Neutrophil (primary cell): ENCODE results near the gene CEACAM6.

Experiments used
- H3K27ac ChIP-seq: fragments of 200-600 bp; sonication (generic); 2 replicates; pipeline ENCODE4 v1.5.1; 2016; ENCODE audit warnings: mild to moderate bottlenecking, moderate library complexity
- H3K27me3 ChIP-seq: fragments of 200-600 bp; sonication (generic); 2 replicates; pipeline ENCODE4 v1.6.0; 2016; ENCODE audit warnings: mild to moderate bottlenecking
- H3K36me3 ChIP-seq: fragments of 200-600 bp; sonication (generic); 2 replicates; pipeline ENCODE4 v1.5.1; 2017
- H3K4me1 ChIP-seq, 2 experiments: fragments of 200-600 bp in 1 of 2; sonication (generic) in 1 of 2; 1 replicate in 1 of 2; 2 replicates in 1 of 2; pipeline versions ENCODE4 v1.5.1 to v1.6.1; 2013 to 2016; ENCODE audit warnings: low read depth in 1 of 2, low read length in 1 of 2, mild to moderate bottlenecking in 1 of 2, moderate library complexity in 1 of 2; ENCODE audit not compliant: control insufficient read depth in 1 of 2, insufficient read depth in 1 of 2
- H3K4me3 ChIP-seq, 2 experiments: fragments of 200-600 bp in 1 of 2; sonication (generic) in 1 of 2; 1 replicate in 1 of 2; 2 replicates in 1 of 2; pipeline ENCODE4 v1.5.1; 2013 to 2016; ENCODE audit warnings: low read depth in 1 of 2, low read length in 1 of 2, mild to moderate bottlenecking in 1 of 2, moderate library complexity in 1 of 2
- H3K9me3 ChIP-seq: fragments of 200-600 bp; sonication (generic); 2 replicates; pipeline ENCODE4 v1.5.1; 2016
- CTCF ChIP-seq: fragments of 200-600 bp; sonication (generic); IDR thresholded peaks from 2 replicates; pipeline ENCODE4 v1.5.1; 2016; ENCODE audit warnings: antibody characterized with exemption

The CEACAM6 gene

GRCh38 chr19:41815301-41815700 lies 60.0 kb downstream of the CEACAM6 start:
- peak overlapping the region; percentile 100 for H3K27ac ChIP-seq
- peaks cover 28% of the 10 kb centered on the region for H3K36me3 ChIP-seq
- TF ChIP-seq CTCF: no peak
- no peak overlapping the region for H3K4me3 ChIP-seq
- no peaks in the 10 kb centered on the region for H3K27me3 ChIP-seq
- H3K9me3 ChIP-seq: no peaks in the 10 kb centered on the region
- peaks cover 55 to 65% of the 10 kb centered on the region in 2 experiments for H3K4me1 ChIP-seq

- H3K4me1 ChIP-seq: peaks cover 52 to 57% of the 10 kb centered on the region in 2 experiments
- no peak for TF ChIP-seq CTCF
- H3K36me3 ChIP-seq: peaks cover 17% of the 10 kb centered on the region
- H3K4me3 ChIP-seq: no peak overlapping the region
- no peaks in the 10 kb centered on the region for H3K9me3 ChIP-seq
- no peak overlapping the region for H3K27ac ChIP-seq
- H3K27me3 ChIP-seq: no peaks in the 10 kb centered on the region
Measured at GRCh38 chr19:41816761-41817160, 61.4 kb downstream of the CEACAM6 start.

- Histone ChIP-seq H3K4me1 (peaks cover 24 to 29% of the 10 kb centered on the region in 2 experiments), H3K4me3 (no peak overlapping the region)
- TF ChIP-seq CTCF: peak; percentile 90
Measured at GRCh38 chr19:41821003-41821735, 65.8 kb downstream of the CEACAM6 start.

More at GRCh38 chr19:41821003-41821735, 65.8 kb downstream of the CEACAM6 start:
- Histone ChIP-seq H3K27ac (peak overlapping the region; percentile 68), H3K36me3 (peaks cover 3% of the 10 kb centered on the region), H3K9me3 (no peaks in the 10 kb centered on the region), H3K27me3 (peaks cover 1% of the 10 kb centered on the region)
